ENCODE measurements around the gene TMEM107.
A peak's percentile ranks its signal among the peaks of the same experiment; 100 is the strongest.

The TMEM107 gene

DNA sequence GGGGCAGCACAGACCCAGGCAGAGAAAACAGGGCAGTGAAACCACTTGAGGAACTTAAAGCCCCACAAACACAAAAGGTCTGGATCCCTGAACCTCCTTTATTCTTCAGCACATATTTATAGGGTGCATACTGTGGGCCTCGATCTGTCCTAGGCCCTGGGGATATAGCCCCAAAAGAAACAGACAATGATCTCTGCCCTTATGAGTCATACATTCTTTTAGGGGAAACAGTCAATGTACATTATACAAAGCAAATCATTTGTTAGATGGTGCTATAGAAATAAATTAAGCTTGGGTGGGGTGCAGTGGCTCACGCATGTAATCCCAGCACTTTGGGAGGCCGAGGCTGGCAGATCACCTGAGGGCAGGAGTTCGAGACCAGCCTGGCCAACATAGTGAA, 42.2 kb downstream of the TMEM107 start:
- no peak overlapping the region for H3K27ac ChIP-seq
- no peak for DNase-seq
- no peak overlapping the region for H3K4me3 ChIP-seq (ENCODE audit: low read depth, low read length)
- in situ Hi-C loops (cut with HindIII; ENCODE audit: low pct_ligation_motif_present, low sequenced_read_pairs), result no loop called here
- no peaks in the 10 kb centered on the region for H3K36me3 ChIP-seq (replicated peaks)
- TF ChIP-seq CTCF (IDR thresholded peaks at IDR 0.05; ENCODE audit: low read depth, low read length, missing control alignments), result no peak
- H3K27me3 ChIP-seq (replicated peaks), result no peaks in the 10 kb centered on the region

- no peak overlapping the region for H3K4me3 ChIP-seq (ENCODE audit: low read depth, low read length)
- in situ Hi-C loops (cut with HindIII; ENCODE audit: low pct_ligation_motif_present, low sequenced_read_pairs), result no loop called here
These were observed 42.8 kb downstream of the TMEM107 start for GRCh38 chr17:8133399-8133798.

GRCh38 chr17:8131844-8132441, 44.2 kb downstream of the TMEM107 start:
- in situ Hi-C loops (cut with HindIII; ENCODE audit: low pct_ligation_motif_present, low sequenced_read_pairs), result no loop called here
- no peak overlapping the region for H3K4me3 ChIP-seq (ENCODE audit: low read depth, low read length)
- H3K27ac ChIP-seq, result no peak overlapping the region
- DNase-seq, result no peak
- no peak for TF ChIP-seq CTCF (IDR thresholded peaks at IDR 0.05; ENCODE audit: low read depth, low read length, missing control alignments)
- no peaks in the 10 kb centered on the region for H3K27me3 ChIP-seq (replicated peaks)
- no peaks in the 10 kb centered on the region for H3K36me3 ChIP-seq (replicated peaks)

More at GRCh38 chr17:8133399-8133798, 42.8 kb downstream of the TMEM107 start:
- no peak for DNase-seq
- no peak overlapping the region for H3K27ac ChIP-seq
- H3K27me3 ChIP-seq (replicated peaks), result no peaks in the 10 kb centered on the region
- TF ChIP-seq CTCF (IDR thresholded peaks at IDR 0.05; ENCODE audit: low read depth, low read length, missing control alignments), result no peak
- no peaks in the 10 kb centered on the region for H3K36me3 ChIP-seq (replicated peaks)

DNA sequence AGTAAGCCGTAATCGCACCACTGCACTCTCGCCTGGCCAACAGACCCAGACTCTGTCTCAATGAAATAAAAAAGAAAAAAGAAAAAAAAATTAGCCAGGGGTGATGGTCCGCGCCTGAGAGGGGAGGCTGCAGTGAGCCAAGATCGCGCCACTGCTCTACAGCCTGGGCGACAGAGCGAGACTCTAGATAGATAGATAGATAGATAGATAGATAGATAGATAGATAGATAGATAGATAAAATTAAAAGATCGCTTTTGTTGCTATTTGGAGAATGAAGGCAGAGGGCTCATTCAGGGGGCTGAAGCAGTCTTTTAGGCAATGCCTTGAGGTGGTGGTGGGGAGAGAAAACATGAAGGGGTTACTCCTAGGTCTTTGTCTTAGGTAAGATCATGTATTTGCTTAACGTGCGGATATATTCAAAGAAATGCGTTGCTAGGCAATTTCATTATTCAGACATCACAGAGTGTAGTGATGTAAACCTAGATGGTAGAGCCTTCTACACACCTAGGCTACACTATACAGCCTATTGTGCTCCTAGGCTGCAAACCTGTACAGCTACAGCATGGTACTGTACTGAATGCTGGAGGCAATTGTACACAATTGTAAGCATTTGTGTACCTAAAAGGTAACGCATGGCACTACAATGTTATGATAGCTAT, 47.9 kb downstream of the TMEM107 start:
- DNase-seq, result no peak
- Histone ChIP-seq H3K4me3 (ENCODE audit: low read depth, low read length) (no peak overlapping the region), H3K36me3 (replicated peaks) (no peaks in the 10 kb centered on the region), H3K27ac (no peak overlapping the region), H3K27me3 (replicated peaks) (no peaks in the 10 kb centered on the region)
- in situ Hi-C loops (cut with HindIII; ENCODE audit: low pct_ligation_motif_present, low sequenced_read_pairs), result no loop called here
- no peak for TF ChIP-seq CTCF (IDR thresholded peaks at IDR 0.05; ENCODE audit: low read depth, low read length, missing control alignments)

DNA sequence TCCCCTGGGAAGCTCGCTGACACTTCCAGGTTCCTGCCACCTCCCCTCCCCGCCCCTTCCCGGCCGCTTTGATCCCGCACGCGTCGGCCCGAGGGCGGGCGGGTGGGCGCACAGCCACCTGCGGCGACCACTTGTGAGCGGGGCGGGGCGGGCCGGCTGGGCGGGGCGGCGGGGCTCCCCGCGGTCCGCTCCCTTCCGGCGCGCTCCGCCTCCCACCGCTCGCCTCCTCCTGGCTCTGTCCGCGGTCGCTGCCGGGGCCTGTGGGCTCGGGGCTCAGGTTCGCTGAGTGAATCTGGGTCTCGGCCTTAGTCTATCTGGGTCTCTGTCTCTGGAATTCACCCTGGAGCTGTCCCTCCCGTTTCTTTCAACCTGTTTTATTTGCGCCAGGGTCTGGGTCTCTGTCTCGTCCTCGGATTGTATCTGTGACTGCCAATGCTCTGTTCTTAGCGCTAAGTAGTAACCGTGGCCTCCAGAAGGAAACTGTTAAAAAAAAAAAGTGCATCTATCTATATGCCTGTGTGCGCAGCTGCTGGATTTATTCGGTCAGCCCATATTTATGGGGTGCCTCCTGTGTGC, 49.6 kb downstream of the TMEM107 start:
- no peaks in the 10 kb centered on the region for H3K27me3 ChIP-seq (replicated peaks)
- DNase-seq, result no peak
- no peak for TF ChIP-seq CTCF (IDR thresholded peaks at IDR 0.05; ENCODE audit: low read depth, low read length, missing control alignments)
- H3K4me3 ChIP-seq (ENCODE audit: low read depth, low read length), result peak overlapping the region; percentile 69
- no peaks in the 10 kb centered on the region for H3K36me3 ChIP-seq (replicated peaks)
- no peak overlapping the region for H3K27ac ChIP-seq
- in situ Hi-C loops (cut with HindIII; ENCODE audit: low pct_ligation_motif_present, low sequenced_read_pairs), result no loop called here
